ENCODE data around the gene ASB2.

- TF ChIP-seq CTCF (IDR thresholded peaks at IDR 0.05 in 8 of 11, conservative IDR thresholded peaks at IDR 0.05 in 3 of 11) (no peak), POLR2A (IDR thresholded peaks at IDR 0.05) (no peak), POLR2AphosphoS5 (IDR thresholded peaks at IDR 0.05) (no peak)
Measured at GRCh38 chr14:93965946-93966474, 10.4 kb downstream of the ASB2 start.
